ENCODE data around the gene YWHAB. TPM values are rescaled to one million over a fixed set of nuclear protein-coding genes. Genes with fewer than 3 reads are reported as not detected.
A peak's percentile ranks its signal among the peaks of the same experiment; 100 is the strongest.

The YWHAB gene
- total and polyA plus RNA-seq, 2 of the 4 experiments (the other 2 are of a cell fraction): 78.0 to 102 TPM

- no peak within 1 kb of the TSS for H2BK20ac ChIP-seq (ENCODE audit: low read depth, low read length)
- H3K23ac ChIP-seq (ENCODE audit: low read depth, low read length): peak within 1 kb of the TSS; percentile 71
- H3K9ac ChIP-seq (ENCODE audit: low read depth, low read length): peak within 1 kb of the TSS; percentile 67
- H4K20me1 ChIP-seq (ENCODE audit: insufficient read depth, low read length): peaks cover 9% of the 10 kb centered on the region; the same call in 1 of the 2 replicates
- no peaks in the 10 kb centered on the region for H3K9me3 ChIP-seq (ENCODE audit: control insufficient read depth, insufficient read depth, low read length)
- H3K4me1 ChIP-seq (ENCODE audit: control insufficient read depth, insufficient read depth, low read length): peaks cover 4% of the 10 kb centered on the region
- H3K27ac ChIP-seq (ENCODE audit: insufficient read depth, low read length): peak within 1 kb of the TSS; percentile 68
- dilution Hi-C loops (cut with HindIII; ENCODE audit: low sequenced_read_pairs, unreplicated experiment) (no loop called here), intact Hi-C loops (cut with micrococcal nuclease) (no loop called here), in situ Hi-C loops (cut with MboI; ENCODE audit: low sequenced_read_pairs) (no loop called here)
- ChIA-PET CTCF (interaction anchor here (1.6 kb wide), 1 partner anchor 25 kb away, joined by 3 read pairs; no protein-coding TSS in a partner anchor), POLR2A (ENCODE audit: unreplicated experiment) (interaction anchor here (0.6 kb wide), 1 partner anchor 23 kb away, joined by 3 read pairs; no protein-coding TSS in a partner anchor)
- peak within 1 kb of the TSS; percentile 89 for H3K4me2 ChIP-seq (ENCODE audit: low read depth, low read length)
- H3K18ac ChIP-seq (ENCODE audit: low read depth, low read length): no peak within 1 kb of the TSS
- H3K4ac ChIP-seq (ENCODE audit: low read depth, low read length): peak within 1 kb of the TSS; percentile 58
- H4K5ac ChIP-seq (ENCODE audit: low read depth, low read length): peak within 1 kb of the TSS; percentile 3; the same call in 1 of the 2 replicates
- peak within 1 kb of the TSS; percentile 92 for H2AK9ac ChIP-seq (replicated peaks; ENCODE audit: low read depth, low read length, poor library complexity)
- H4K8ac ChIP-seq (ENCODE audit: low read depth in 2 of 2, low read length in 2 of 2): peak within 1 kb of the TSS; percentile 46 to 85
- peak within 1 kb of the TSS; percentile 11 for H4K91ac ChIP-seq (ENCODE audit: insufficient read depth, low read depth, low read length)
- H3K9me1 ChIP-seq (ENCODE audit: insufficient read depth, low read length): peaks cover 10% of the 10 kb centered on the region
- H2AFZ ChIP-seq (replicated peaks; ENCODE audit: low read length, poor library complexity): peak within 1 kb of the TSS; percentile 96
- peak within 1 kb of the TSS; percentile 76 for H3K14ac ChIP-seq (replicated peaks; ENCODE audit: low read depth, low read length)
- peak within 1 kb of the TSS; percentile 7 for H2BK5ac ChIP-seq (ENCODE audit: low read depth, low read length, poor library complexity, severe bottlenecking)
- H3K36me3 ChIP-seq (ENCODE audit: control insufficient read depth, insufficient read depth, low read length): peaks cover 24% of the 10 kb centered on the region
- DNase-seq: peak; percentile 54
- H3K79me1 ChIP-seq (ENCODE audit: low read depth in 1 of 2, low read length in 2 of 2): peaks cover 16 to 23% of the 10 kb centered on the region in 2 experiments
- peak within 1 kb of the TSS; percentile 96 for H3K4me3 ChIP-seq (ENCODE audit: insufficient read depth, low read depth, low read length)
- H2BK15ac ChIP-seq (ENCODE audit: low read depth, low read length): no peak within 1 kb of the TSS
- no peak within 1 kb of the TSS; the same call in 1 of the 2 replicates for H2BK120ac ChIP-seq (ENCODE audit: low read depth, low read length)
- WGBS, 2 experiments (ENCODE audit: extremely low coverage in 2 of 2, insufficient read length in 1 of 2): 0% methylated on average over 10 of the region's 61 CpGs; no CpG with 5 or more reads in 1 of the 2 experiments
- BruUV-seq (replicated peaks): no TSS peak
- TF ChIP-seq BHLHE40 (IDR thresholded peaks at IDR 0.05; ENCODE audit: low read depth, low read length) (no peak), MAZ (IDR thresholded peaks at IDR 0.05; ENCODE audit: borderline replicate concordance, low read depth, low read length) (peak; percentile 62; the same call in 1 of the 2 replicates), RAD21 (IDR thresholded peaks at IDR 0.05; ENCODE audit: low read length) (no peak), ELK1 (IDR thresholded peaks at IDR 0.05; ENCODE audit: borderline replicate concordance, low read depth, low read length) (no peak), RCOR1 (IDR thresholded peaks at IDR 0.05; ENCODE audit: insufficient replicate concordance, low read length) (no peak), CEBPB (IDR thresholded peaks at IDR 0.05; ENCODE audit: low read depth, low read length) (no peak), FOS (IDR thresholded peaks at IDR 0.05; ENCODE audit: low read depth, low read length) (no peak), MXI1 (IDR thresholded peaks at IDR 0.05; ENCODE audit: borderline replicate concordance, low read depth, low read length) (peak; percentile 91), RFX5 (IDR thresholded peaks at IDR 0.05; ENCODE audit: low read depth, low read length) (no peak), POLR2A (IDR thresholded peaks at IDR 0.05; ENCODE audit: low read depth, low read length) (peak; percentile 31; the same call in 1 of the 2 replicates), SMC3 (IDR thresholded peaks at IDR 0.05; ENCODE audit: low read depth, low read length) (no peak), USF2 (IDR thresholded peaks at IDR 0.05; ENCODE audit: low read depth, low read length) (no peak), CTCF (conservative IDR thresholded peaks at IDR 0.05; ENCODE audit: low read depth, low read length) (no peak)
- ATAC-seq (ENCODE audit: low read depth): peak; percentile 97
- no peaks in the 10 kb centered on the region for H3K27me3 ChIP-seq (ENCODE audit: control insufficient read depth, insufficient read depth, low read length)
- H3K56ac ChIP-seq (ENCODE audit: extremely low read depth, insufficient read depth, low read length): peak within 1 kb of the TSS; percentile 54; the same call in 1 of the 2 replicates
- peak within 1 kb of the TSS; percentile 73 for H2AK5ac ChIP-seq (ENCODE audit: low read depth, low read length)
Observed at GRCh38 chr20:44909872-44910689, 24.6 kb downstream of the YWHAB start, which contains the start of gene PABPC1L. PABPC1L (plus strand) TSS chr20:44910060; CDS start chr20:44910144, 84 bp downstream.

All from IMR-90 (cell line).